H54 (cell line): Measurements from ENCODE around the gene TRPM5.
A peak's percentile ranks its signal among the peaks of the same experiment; 100 is the strongest.

Source experiments
- DNase-seq: peaks from one replicate; pipeline ENCODE4 v3.0.0; 2011; ENCODE audit warnings: low spot score, mixed read lengths; ENCODE audit not compliant: insufficient read length
- FAIRE-seq: peaks from 3 replicates; lab custom pipeline; 2011; peaks lifted over from hg19 to GRCh38; lab: Jason Lieb, UNC
- POLR2A ChIP-seq: IDR thresholded peaks from 2 replicates; pipeline ENCODE4 v1.6.1; 2011; ENCODE audit warnings: low read depth, mild to moderate bottlenecking, low read length

The TRPM5 gene

DNA sequence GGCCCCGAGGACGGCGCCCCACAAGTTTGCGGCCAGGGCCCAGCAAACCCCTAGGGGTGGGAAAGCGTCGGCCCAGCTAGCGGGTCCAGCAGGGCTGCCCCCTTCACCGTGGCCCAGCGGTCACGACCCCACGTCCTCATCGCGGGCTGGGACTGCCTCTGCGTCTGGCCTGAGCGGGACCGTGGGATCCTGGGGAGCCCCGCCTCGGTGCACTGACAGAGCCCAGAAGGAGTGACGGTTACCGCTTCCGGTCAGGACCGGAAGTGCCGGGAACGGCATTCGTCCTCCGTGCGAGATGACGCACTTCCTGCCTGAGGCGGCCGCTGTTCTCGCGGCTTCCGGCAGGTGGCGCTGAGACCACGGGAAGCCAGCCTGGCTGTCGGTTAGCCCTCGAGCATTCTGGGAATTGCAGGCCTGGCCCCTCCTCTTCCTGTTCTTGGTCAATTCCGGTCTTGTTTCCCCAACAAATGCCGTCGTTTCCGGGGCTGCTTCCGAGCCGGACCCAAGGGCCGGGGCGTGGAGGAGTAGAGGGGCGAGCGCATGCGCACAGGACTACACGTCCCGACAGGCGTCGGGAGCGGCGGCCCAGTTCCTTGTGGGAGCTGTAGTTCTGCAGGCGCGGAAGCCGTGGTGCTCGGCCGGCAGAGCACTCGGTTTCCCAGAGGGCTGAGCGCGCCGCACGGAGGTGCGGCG lies 44.1 kb downstream of the TRPM5 start, which contains the start of gene TSSC4:
Gene TSSC4 (plus strand): TSS at position 682 of the 693 bp plus-strand sequence. CDS start 1,884 bp downstream, outside the sequence.
- DNase-seq, result peak; percentile 99
- peak; percentile 78 for TF ChIP-seq POLR2A
- peak; percentile 70 for FAIRE-seq

DNA sequence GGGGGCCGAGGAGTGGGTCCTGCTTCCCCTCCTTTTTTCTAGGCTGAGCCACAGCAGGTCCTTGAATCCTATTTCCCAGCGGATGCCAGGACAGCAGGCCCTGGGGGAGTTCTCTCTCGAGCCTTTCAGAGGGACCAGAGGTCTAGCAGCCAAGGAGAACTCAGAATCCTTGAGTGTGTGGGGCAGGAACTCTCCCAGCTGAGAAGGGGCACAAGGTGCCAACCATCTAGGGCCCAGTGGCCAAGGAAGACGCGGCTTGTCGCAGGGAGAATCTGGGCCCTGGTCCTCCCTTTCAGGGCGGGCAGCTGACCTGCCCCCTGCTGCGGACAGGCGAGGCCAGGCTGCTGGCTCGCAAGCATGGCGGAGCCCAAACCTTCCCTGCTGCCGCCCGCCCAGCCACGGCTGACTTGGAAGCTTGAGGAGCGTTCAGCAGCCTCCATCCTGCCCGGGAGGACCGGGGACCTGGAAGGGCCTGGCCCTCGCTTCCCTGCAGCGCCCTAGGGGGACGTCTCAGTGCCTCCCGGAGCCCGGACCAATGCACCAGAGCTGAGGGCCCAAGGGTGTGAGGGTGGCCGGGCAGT lies 44.7 kb downstream of the TRPM5 start:
- DNase-seq (peak; percentile 50), FAIRE-seq (no peak)
- TF ChIP-seq POLR2A, result no peak

DNA sequence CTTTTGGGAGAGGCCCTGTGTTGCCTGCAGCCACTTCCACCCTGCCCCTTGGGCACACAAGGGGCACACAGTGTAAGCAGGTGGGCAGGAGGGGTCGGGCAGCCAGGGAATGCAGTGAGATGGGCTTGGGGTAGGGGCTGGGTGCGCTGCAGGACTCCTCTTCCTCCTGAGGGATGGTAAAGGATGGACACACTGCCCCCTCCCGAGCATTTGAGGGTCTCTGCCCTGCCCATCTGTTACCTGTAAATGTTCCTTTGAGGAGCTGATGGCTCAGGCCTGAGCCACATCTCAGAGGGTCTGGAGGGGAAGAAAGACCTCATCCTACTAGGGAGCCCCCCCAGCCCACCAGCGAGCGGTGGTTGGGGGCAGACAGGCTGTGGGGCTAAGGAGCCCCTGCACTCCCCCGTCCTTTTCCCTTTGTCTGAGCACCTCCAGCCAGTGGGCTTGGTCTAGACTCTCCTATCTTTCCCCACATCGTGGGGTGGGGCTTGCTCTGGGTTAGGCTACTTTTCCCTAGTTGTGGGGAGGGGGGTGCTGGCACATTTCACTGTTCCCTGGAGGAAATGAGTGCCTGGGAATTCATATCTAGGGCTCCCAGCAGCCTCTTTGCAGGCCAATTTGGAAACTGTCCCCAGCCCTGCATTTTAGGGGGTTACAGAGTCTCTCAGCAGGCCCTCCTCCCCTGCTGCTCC lies 45.5 kb downstream of the TRPM5 start:
- FAIRE-seq, result no peak
- no peak for DNase-seq
- TF ChIP-seq POLR2A, result no peak

DNA sequence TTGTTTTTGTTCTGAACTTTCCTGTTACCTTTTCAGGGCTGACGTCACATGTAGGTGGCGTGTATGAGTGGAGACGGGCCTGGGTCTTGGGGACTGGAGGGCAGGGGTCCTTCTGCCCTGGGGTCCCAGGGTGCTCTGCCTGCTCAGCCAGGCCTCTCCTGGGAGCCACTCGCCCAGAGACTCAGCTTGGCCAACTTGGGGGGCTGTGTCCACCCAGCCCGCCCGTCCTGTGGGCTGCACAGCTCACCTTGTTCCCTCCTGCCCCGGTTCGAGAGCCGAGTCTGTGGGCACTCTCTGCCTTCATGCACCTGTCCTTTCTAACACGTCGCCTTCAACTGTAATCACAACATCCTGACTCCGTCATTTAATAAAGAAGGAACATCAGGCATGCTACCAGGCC lies 47.3 kb downstream of the TRPM5 start:
- FAIRE-seq, result no peak
- no peak for TF ChIP-seq POLR2A

DNA sequence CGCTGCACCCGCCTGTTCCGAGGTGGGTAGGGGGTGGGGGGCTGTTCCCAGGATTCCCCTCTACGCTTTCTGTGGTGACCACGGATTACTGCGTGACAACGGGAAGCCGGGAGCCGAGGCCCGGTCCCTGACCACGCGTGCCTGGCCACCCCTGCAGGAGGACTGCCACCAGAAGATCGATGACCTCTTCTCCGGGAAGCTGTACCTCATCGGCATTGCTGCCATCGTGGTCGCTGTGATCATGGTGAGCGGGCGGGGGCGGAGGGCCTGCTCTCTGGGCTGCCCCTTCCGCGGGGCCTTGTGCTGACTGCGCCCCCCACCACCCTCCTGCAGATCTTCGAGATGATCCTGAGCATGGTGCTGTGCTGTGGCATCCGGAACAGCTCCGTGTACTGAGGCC lies 47.8 kb downstream of the TRPM5 start:
- no peak for TF ChIP-seq POLR2A
- FAIRE-seq (no peak), DNase-seq (no peak)

More for the DNA sequence above, 47.3 kb downstream of the TRPM5 start:
- DNase-seq, result no peak

DNA sequence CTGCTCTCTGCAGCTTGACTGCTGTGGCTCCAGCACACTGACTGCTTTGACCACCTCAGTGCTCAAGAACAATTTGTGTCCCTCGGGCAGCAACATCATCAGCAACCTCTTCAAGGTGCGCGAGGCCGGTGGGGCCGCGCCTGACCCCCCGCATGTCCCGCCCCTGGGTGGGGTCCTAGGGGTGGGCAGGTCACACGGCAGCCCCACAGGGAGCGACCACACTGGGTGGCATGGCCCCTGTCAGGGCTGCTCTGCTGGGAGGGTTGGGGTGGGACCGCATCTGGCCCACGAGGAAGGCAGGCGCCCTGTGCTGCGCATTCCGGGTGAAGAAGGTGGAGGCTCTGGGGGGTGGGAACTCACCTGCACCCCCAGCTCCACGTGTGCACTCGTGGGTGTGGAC lies 48.5 kb downstream of the TRPM5 start:
- no peak for FAIRE-seq
- no peak for DNase-seq
- TF ChIP-seq POLR2A, result no peak

DNA sequence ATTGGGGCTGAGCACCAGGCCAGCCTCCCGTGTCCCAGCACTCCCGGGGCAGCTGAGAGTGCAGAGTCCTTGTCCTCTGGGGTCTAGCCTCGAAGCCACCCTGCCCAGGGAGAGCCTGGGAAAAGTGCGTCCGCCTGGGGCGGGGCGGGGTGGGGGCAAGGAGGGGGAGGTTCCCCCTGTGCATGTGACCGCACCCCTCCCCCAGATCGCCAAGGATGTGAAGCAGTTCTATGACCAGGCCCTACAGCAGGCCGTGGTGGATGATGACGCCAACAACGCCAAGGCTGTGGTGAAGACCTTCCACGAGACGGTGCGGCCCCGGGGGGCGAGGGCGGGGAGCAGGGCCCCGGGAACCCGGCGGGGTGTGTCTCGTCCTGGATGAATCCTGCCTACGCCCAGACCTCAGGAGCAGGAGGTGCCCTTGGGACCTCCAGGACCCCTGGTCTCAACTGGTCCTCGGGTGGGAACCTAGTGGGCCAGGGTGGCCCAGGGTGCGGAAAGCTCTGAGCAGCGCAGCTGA lies 49.0 kb downstream of the TRPM5 start:
- no peak for FAIRE-seq

DNA sequence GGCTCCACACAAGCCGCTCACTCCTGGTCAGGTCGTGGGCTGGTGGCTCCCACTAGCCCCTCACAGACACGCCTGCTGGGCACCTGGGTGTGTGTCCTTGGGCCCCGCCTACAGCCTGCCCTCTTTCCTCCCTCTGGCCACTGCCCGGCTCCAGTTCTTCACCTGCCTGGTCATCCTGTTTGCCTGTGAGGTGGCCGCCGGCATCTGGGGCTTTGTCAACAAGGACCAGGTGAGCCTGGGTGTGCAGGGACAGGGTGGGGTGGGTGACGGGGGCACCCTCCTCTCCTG lies 49.6 kb downstream of the TRPM5 start:
- TF ChIP-seq POLR2A, result no peak
- DNase-seq (no peak), FAIRE-seq (no peak)

More for the DNA sequence above, 49.0 kb downstream of the TRPM5 start:
- no peak for DNase-seq
- TF ChIP-seq POLR2A, result no peak
